Stimulated activated CD8-positive, alpha-beta memory T cell treated with anti-CD3 and anti-CD28 coated beads, Interleukin-12 subunit alpha, Interleukin-12 subunit beta, amount 100 ng/mL, for 24 hours (primary cell): Measurements from ENCODE around the gene PMEPA1.

Experiments used
- DNase-seq: peaks from one replicate; pipeline ENCODE4 v3.0.0-alpha.2; 2020; ENCODE audit errors: extremely low read depth

Gene PMEPA1

DNA sequence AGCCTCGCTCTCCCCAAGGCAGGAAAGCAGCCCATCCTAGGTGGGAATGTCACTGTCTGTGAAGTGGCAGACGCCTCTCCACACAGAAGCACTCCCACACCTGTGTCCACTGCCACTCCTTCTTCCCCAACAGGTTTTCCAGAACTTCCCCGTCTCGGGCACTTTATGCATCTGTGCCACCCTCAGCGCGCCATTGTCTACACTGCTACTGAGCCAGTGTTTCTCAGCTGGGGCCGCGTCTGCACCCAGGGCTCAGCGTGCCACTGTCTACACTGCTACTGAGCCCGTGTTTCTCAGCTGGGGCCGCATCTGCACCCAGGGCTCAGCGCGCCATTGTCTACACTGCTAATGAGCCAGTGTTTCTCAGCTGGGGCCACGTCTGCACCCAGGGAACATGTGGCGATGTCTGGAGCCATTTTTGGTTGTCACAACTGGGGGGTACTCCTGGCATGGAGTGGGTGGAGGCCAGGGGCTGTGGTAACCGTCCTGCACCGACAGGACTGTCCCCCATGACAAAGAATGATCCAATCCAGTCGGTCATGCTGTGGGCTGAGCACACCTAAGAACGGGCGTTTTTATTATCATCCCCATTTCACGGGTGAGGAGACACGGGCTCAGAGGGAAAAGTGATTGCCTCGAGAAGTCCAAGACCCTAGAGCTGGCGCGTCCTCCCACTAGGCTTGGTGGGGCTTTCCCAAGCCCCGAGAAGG, 47.9 kb downstream of the PMEPA1 start:
- no peak for DNase-seq

DNA sequence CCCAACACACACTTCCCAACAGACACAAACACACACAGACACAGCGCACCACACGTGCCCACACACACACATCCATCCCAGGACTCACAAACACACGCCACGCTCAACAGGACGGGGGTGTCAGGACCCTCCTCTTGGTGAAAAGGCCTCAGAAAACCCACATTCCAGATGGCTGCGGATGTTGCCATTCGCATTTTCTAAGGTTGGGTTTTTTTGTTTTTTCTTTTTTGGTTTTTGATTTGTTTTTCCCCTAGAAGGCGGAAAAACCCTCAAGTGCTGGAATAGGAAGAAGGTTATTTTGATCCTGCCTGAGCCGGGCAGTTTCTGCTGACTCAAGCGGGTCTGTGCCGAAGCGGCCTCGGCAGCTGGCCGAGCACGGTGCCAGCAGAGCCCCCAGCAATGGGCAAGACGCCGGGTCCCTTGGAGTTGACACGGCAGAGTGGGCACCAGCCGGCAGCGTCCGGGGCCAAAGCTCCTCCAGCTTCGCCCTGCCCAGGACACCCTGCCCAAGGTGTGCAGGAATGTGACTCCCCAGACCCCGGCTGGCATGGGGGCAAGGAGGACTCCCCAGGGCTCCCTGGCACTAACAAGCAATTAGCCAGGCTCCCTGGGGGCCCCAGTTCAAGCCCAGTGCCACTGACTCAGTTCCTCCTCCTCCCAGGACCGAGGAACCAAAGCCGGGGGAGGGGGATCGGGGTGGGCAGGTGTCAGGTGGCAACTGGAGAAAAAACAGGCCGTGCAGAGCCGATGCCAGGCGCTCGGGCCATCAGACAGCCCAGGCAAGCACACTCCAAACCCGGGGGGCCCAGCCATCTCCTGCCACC, 48.7 kb downstream of the PMEPA1 start:
- no peak for DNase-seq

DNA sequence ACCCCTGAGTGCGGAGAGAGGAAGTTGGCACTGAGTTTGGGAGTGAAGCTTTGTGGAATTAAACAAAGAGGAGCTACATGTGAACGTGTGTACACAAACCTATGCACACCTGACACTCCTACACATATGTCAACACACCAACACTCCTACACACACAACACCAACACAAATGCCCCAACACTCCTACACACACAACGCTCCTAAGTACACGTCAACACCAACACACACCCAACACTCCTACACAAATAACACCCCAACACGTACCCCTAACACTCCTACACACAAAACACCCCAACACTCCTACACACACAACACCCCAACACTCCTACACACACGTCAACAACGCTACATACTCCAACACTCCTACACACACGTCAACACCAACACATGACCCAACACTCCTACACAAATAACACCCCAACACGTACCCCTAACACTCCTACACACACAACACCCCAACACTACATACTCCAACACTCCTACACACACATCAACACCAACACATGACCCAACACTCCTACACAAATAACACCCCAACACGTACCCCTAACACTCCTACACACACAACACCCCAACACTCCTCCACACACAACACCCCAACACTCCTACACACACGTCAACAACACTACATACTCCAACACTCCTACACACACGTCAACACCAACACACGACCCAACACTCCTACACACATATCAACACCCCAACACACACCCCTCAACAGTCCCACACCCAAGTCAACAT, 49.5 kb downstream of the PMEPA1 start:
- no peak for DNase-seq

DNA sequence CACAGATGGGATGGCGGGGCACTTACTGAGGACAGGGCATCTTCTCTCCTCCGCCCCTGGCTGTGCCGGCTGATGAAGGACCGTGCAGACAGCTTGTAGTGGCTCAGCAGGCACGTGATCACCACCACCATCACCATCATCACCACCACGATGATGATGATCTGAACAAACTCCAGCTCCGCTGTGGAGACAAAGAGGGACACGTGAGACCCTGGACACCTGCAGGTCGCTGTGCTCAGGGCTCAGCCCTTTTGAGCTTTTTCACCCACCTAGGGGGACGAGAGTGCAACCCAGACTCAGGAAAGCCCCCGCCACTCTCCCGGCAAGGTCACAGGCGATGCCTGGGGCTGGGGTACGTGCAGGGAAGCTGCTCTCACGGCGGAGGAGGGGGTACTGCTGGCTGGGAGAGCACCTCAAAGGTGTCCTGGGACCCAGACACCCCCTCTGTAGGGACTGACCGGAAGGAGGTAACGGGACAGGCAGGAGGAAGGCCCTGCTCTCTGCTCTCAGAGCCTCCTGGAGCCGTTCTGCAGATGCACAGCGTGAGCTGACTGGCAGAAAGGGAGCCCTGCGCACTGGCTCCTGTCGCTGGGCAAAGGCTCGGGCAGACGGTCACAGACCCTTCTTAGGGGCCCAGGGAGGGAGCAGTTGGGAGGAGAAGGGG, 50.2 kb downstream of the PMEPA1 start:
- no peak for DNase-seq

DNA sequence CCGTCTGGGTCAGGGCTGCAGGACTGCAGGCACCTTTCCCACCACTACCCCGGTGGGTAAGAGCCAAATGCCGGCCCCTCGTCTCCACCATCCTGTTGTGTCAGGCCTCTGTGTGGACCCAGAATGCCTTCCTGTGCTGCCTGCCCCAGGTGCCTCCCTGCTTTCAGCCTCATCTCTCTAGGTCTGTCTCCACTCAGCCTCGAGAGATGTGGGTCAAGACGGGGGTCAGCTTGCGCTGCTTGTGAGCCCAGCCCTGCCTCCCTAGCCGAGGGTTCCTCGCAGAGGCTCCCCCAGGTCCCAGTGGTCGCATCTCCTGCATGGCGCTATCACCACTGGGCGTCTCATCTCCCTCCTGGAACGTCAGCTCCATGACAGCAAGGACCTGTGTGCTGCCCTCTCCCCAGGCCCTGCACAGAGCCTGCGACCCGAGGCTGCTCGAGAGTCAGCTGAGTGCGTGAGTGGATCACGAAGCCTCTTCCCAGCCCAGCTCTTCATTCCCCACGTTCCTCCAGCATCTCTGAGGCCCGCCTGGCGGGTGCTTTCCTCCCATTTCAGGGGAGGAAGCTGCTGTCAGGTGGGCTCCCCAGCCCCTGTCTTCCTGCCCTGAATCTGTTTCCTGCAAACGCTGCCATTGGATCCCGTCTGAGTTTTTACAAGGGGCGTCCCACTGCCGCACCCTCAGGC, 50.8 kb downstream of the PMEPA1 start:
- DNase-seq = no peak

DNA sequence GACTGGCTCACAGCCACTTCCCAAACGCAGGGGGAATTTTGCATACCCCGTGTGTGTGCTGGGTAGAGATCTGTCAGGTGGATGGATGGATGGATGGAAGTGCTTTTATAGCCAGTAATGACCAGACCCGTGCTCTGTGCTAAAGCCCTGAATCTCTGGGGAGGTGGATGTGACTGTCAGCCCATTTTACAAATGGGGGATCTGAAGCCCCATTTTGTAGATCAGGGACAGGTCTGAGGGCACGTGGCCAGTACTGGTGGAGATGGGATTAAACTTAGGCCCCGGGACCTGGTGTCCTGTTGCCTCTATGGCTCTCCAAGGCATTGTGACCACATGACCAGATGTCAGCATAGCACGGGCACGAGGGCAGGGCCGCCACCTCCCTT, 51.4 kb downstream of the PMEPA1 start:
- no peak for DNase-seq

DNA sequence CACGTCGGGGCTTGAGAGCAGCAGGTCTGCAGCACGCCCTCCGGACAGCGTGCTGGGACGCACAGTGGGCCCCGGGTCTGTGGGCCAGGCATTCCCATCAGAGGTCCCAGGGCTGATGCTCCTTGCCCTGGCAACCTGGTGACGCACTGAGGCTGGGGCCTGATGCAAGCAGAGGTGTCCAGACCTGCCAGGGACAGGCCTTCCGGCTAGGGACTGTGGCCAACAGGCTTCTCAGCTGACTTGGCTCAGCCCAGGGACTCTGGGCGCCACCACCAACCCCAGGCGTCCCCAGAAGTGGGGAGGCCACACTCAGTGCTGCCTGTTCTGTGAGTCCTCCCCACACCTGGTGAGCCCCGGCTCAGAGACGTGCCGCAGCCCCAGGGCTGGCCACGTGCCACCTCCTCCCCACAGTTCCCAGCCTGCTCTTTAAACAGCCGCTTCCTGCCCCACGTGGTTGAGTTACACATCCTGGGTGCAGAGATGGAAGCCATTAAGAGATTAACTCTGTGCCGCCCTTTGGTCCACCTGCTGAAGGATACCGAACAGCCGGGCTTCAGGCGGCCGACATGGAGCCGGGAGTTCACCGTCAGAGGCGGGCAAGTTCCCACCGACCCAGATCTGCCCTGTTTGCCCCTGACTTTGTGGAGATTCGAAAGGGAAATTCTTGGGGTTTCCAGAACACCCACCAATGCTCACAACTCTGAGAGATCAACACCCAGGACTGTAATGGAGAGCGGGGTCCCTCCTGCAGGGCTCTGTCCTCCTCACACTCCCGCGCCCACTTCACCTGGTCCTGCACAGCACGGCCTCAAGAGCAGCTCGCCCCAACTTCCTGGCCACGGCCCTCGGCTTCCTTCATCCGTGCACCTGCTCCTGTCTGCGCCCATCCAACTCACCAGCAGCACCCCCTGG, 52.0 kb downstream of the PMEPA1 start:
- no peak for DNase-seq

DNA sequence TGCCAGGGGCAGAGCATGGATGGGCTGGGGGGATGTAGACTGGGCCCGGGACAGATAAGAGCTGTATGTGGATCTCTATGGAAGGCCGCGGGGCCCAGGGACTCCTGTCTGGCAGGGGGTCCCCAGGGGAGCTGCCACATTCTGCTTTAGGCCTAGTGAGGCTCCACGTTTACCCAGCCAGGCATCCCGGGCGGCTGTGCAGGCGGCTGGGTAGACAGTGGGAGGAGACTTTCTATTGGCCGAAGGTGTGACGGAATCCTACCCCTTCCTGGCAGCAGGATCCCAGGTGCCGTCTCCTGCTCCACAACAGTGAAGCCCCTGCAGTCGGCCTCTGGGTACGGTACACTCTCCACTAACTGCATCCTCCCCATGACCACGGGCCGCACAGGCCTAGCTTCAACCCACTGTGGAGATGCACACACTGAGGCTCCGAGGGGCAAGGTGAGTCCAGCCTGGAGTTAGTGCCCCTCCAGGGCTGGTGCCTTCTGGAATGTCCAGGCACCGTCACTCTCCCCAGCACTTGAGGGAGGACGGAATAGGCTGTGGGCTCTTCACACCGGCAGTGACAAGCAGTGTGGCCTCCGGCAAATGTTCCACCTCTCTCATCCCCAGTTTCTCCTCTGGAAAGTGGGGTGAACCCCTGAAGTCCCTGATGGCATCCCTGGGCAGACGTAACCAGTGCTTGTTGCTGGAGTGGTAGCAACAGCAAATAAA, 52.8 kb downstream of the PMEPA1 start:
- DNase-seq = no peak

DNA sequence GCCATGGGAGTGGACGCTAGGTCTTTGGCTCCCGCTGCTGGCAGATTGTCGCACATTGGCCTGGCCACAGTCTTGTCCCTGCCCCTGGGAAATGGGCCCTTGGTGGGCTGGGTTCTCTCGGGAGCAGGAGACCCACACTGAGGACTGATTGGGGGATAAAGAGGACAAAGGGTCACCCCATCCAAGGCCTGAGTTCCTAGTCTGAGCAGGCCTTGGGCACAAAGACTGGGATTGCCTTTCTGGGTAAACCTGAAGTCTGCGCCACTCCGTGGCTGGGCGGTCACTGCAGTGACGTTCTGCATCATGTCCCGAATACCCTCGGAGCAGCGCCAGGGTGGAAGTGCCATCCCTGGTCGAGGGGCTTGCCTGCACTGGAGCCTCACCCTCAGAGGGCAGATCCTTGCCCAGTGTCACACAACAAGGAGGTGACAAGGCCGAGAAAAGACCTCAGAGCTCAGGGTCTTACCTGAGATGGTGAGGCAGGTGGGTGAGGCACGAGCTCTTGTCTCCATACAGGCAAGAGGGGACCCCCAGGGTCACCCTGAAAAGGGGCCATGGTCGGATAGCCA, 53.5 kb downstream of the PMEPA1 start:
- no peak for DNase-seq

DNA sequence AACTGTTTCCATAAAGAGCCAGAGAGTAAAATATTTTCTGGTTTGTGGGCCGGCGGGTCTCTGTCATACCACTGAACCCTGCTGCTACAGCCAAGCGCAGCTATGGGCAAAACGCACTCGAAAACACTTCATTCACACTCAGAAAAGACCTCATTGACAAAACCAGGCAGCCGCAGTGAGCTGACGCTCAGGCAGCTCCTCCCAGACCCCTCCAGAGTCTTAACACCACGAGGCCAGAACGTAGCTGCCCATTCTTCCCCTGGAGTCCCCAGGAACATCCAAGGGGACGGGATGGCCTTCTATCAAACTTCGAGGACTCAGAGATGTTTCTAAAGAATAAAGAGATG, 54.0 kb downstream of the PMEPA1 start:
- no peak for DNase-seq

DNA sequence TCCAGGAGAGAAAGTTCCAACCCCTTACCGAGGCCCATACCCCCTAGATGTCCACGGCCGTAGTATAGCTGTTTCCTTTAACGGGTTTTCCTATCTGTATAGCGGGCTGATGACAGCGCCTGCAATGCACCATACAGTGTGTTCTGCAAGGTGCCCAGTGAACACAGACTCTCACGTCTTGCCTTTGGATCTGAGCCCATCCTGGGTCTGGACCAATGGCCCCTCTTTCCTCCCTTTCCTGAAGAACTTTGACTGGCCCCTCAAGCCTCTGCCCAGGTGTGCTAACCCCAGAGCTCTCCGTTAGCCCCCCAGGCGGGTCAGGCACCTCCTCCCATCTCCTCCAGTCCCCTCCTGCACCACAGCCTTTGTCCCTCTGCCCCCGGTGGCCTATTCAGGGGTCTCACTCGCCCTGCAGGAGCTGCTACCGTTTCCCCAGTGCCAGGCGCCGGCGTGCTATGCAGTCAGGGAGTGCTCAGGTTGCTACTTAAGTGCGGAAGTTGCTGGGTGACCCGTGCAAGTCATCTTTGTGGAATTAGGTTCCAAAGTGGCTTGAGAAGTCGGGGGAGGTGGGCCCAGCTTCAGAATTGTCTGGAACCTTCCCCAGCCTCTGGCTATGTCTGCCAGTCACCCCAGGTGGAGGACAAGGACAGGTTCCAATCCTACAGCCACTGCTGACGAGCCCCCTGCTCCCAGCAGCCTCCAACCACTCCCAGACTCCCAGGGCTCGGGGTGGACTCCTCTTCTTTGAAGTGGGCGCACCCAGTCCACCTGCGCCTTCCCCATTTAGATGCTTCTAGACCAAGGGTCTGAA, 54.6 kb downstream of the PMEPA1 start:
- no peak for DNase-seq

DNA sequence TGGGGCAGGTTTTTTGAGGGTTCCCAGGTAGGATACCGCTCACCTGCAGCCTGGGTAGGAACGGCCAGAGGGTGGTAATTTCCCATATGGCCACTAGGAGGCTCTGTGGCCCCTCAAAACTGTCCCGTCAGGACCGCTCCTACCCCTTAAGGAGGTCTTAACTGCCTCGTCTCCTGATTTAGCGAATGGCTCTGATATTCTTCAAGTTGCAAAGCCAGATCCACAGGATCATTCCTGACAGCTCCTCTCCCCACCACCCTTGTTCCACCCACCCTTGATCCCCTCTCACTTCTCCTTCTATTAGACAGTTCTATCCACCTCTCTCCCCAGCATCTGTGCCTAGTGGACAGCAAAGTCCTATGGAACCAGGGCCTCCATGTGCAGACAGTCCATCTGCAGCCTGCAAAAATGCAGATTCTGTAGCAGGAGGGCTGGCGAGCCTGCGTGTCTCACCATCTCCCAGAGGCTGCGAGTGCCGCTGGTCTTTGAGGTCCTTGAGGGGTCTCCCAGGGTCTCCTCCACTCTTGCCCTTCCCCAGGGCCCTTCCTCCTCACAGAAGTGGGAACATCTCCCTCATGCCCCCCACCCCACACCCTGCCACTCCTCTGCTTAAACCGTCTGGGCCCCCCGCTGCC, 55.3 kb downstream of the PMEPA1 start:
- no peak for DNase-seq

DNA sequence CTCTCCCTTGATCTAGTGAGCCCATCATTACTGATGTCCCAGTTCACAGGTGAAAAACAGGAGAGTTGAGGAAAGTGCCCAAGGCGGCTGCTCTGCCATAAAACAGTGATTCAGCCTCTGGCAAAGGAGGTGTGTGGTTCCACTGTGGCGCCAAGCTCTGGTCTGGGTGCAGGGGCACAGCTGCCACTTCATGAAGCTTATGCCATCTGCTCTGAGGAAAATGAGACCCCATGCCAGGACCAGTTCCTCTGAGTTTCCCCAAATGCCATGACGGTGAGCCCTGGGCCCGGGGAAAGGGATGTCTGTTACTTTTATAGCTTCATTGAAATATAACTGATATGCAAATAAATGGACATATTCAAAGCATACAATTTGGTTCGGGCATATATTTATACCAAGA, 55.9 kb downstream of the PMEPA1 start:
- DNase-seq = no peak

DNA sequence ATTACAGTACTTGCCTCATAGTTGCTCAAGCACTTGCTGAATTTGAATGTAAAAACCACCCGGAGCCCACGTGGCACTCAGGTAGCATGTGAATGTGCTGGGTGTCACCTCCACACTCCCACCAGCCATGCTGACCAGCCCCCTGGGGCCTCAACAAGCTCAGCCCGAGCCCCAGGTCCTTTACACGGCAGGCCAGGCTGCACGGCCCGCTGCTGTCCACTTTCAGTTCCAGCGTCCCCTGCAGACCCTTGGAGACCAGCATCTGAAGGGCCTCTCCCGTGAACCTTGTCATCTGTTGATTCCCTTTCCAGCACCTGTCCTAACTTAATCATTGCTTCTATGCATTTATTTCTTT, 56.3 kb downstream of the PMEPA1 start:
- no peak for DNase-seq

DNA sequence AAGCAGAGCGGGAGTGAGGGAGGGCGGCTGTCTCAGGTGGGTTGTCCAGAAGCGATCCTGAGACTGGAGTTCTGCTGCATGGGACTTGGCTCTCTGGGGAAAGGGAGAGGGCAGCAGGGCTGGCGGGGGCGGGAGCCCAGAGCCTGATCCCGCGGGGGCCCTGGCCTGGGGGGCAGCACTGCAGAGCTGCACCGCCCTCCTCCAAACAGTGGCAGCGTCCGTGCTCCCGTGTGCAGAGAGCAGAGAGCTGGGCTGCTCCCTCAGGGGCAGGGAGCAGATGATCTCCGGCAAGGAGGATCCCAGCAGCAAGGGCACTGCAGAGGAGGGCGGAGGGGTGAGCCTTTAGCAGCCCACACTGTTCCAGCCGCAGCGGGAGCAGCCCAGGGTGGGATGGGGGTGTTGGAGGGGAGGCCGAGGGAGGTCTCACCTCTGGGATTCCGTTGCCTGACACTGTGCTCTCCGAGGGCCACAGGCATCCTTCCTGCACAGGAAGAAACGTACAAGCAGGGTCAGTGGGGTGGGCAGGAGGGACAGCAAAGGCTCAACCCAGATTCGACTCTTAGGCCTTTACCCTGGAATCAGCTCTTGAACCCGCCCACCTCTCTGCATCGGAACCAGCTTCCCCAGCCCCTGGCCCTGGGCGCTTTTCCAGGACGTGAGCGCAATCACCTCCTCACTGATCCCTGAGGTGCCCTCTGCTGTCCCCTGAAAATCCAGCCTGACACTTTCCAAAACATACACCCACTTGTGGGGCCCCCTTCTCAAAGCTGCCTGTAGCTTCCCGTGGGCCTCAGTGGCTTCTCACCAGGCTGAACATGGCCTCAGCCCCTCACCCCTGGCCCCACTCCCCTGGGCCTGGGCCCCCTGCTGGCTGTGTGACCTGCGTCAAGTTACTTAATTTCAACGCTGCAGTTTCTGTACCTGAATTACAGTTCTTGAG, 56.9 kb downstream of the PMEPA1 start:
- no peak for DNase-seq

DNA sequence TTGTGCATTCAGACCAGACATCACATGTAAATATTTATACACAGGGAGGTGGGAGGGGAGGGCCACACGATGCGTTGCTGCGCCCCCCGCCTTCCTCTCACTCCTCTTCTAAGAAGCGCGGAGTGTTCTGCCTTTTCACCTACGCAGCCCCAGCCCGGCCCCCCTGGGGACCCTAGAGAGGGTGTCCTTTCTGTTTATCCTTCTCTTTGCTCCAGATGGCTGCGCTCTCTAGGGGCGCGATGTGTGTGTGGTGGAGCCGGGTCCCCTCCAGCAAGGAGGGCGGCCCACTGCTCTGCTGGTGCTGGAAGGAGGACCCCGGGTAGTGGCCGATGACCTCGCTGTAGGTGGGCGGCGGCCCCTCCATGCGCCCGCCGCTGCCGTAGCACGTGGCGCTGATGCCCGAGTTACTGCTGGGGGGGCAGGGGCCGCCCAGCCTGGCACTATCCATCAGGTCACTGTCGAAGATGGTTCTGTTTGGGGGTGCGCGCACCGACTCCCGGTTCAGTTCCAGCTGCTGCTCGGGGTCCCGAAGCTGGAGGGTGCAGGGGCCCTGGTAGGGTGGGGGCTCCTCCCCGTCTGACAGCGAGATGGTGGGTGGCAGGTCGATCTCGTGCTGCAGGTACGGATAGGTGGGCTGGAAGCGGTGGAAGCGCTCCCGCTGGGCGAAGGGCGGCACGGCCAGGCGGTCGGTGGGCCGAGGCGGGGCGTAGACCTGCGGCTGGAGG, 57.8 kb downstream of the PMEPA1 start:
- no peak for DNase-seq
